Colonic mucosa (tissue), 4 donors: ENCODE results near the gene SMAP2. TPM values are rescaled to one million over a fixed set of nuclear protein-coding genes. Genes with fewer than 3 reads are reported as not detected.

Experiments used
- DNase-seq: peaks from one replicate; pipeline ENCODE4 v3.0.0-alpha.2; 2020
- H3K27ac ChIP-seq: fragments of 200-600 bp; one replicate; pipeline ENCODE4 v1.8.0; 2021
- H3K27me3 ChIP-seq: fragments of 200-600 bp; one replicate; pipeline ENCODE4 v1.8.0; 2021
- H3K36me3 ChIP-seq: fragments of 200-600 bp; one replicate; pipeline ENCODE4 v1.8.0; 2021
- H3K4me1 ChIP-seq: fragments of 200-600 bp; one replicate; pipeline ENCODE4 v1.8.0; 2021; ENCODE audit warnings: mild to moderate bottlenecking
- H3K4me3 ChIP-seq: fragments of 200-600 bp; one replicate; pipeline ENCODE4 v1.8.0; 2021
- H3K9ac ChIP-seq, 2 donors: one replicate each; pipeline ENCODE4 v1.7.0; 2013; ENCODE audit warnings: control low read depth in 2 of 2, low read depth in 2 of 2, low read length in 2 of 2
- H3K9me3 ChIP-seq: fragments of 200-600 bp; one replicate; pipeline ENCODE4 v1.8.0; 2021
- intact Hi-C: fragments of 100-400 bp; cut with DNase I; formaldehyde crosslinking; loops from one replicate; pipeline ENCODE4 v1.14.1; 2022
- total RNA-seq, 2 donors: library from RNA; stranded (reverse); fragmentation: NEBNext Ultra II Directional in 1 of 2; extraction: Animal tissue kit (Norgen Biotek cat#: 25700) in 1 of 2; gene quantifications; one replicate each; pipeline ENCODE4 v1.2.1, GENCODE V29; 2021
- TF ChIP-seq, protein P1 (sequence below): fragments of 200-600 bp; IDR thresholded peaks from one replicate; pipeline ENCODE4 v1.8.0; 2022; ENCODE audit warnings: antibody characterized with exemption, mild to moderate bottlenecking
- donor health status: healthy.
- donor health status: DM: no; HTN: no; CAD: no.
- donor health status: DM: no; HTN: no; CAD: no.

The SMAP2 gene
- total RNA-seq, 2 donors from 2014 or later: 25.9 to 31.5 TPM

GRCh38 chr1:40454873-40455272 is 81.3 kb downstream of the SMAP2 start:
- Histone ChIP-seq H3K9me3 (peaks cover 7% of the 10 kb centered on the region), H3K9ac (no peak overlapping the region), H3K27me3 (no peaks in the 10 kb centered on the region), H3K27ac (no peak overlapping the region), H3K36me3 (no peaks in the 10 kb centered on the region), H3K4me3 (no peak overlapping the region), H3K4me1 (no peaks in the 10 kb centered on the region)
- intact Hi-C loops: no loop called here
- no peak for DNase-seq
- TF ChIP-seq, protein P1, sequence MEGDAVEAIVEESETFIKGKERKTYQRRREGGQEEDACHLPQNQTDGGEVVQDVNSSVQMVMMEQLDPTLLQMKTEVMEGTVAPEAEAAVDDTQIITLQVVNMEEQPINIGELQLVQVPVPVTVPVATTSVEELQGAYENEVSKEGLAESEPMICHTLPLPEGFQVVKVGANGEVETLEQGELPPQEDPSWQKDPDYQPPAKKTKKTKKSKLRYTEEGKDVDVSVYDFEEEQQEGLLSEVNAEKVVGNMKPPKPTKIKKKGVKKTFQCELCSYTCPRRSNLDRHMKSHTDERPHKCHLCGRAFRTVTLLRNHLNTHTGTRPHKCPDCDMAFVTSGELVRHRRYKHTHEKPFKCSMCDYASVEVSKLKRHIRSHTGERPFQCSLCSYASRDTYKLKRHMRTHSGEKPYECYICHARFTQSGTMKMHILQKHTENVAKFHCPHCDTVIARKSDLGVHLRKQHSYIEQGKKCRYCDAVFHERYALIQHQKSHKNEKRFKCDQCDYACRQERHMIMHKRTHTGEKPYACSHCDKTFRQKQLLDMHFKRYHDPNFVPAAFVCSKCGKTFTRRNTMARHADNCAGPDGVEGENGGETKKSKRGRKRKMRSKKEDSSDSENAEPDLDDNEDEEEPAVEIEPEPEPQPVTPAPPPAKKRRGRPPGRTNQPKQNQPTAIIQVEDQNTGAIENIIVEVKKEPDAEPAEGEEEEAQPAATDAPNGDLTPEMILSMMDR: no peak

- H3K9me3 ChIP-seq: peaks cover 7% of the 10 kb centered on the region
- no peaks in the 10 kb centered on the region for H3K36me3 ChIP-seq
- no peaks in the 10 kb centered on the region for H3K4me1 ChIP-seq
- TF ChIP-seq, protein P1: no peak
- DNase-seq: no peak
- intact Hi-C loops: no loop called here
- H3K27ac ChIP-seq: no peak overlapping the region
- H3K27me3 ChIP-seq: no peaks in the 10 kb centered on the region
- H3K4me3 ChIP-seq: no peak overlapping the region
- no peak overlapping the region for H3K9ac ChIP-seq
These were observed 89.5 kb downstream of the SMAP2 start for GRCh38 chr1:40462956-40463590.

DNA sequence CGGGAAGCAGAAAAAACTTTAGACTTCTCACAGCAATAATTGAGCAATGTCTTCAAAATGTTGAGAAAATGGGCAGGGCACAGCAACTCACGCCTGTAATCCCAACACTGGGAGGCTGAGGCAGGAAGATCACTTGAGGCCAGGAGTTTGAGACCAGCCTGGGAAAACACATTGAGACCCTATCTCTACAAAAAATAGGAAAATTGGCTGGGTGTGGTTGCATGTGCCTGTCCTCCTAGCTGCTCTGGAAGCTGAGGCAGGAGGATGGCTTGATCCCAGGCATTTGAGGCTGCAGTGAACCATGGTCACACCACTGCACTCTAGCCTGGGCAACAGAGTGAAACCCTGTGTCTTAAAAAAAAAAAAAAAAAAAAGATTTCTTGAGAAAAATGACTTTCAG is 95.8 kb downstream of the SMAP2 start:
- intact Hi-C loops: no loop called here
- Histone ChIP-seq H3K9me3 (no peaks in the 10 kb centered on the region), H3K36me3 (no peaks in the 10 kb centered on the region), H3K27me3 (no peaks in the 10 kb centered on the region), H3K9ac (no peak overlapping the region), H3K4me1 (no peaks in the 10 kb centered on the region), H3K27ac (no peak overlapping the region), H3K4me3 (no peak overlapping the region)
- DNase-seq: no peak
- TF ChIP-seq, protein P1: no peak

Other genes starting within 250 kb of the SMAP2 start
- 10 to 100 TPM; 11.5 to 21.0 TPM for gene RLF, start 212.3 kb upstream of the SMAP2 start, total RNA-seq
- gene TMCO2, start 125.8 kb upstream of the SMAP2 start, total RNA-seq: not detected
- gene ZMPSTE24, start 115.5 kb upstream of the SMAP2 start, total RNA-seq: 10 to 100 TPM; 49.7 to 62.8 TPM
- gene COL9A2, start 56.4 kb upstream of the SMAP2 start, total RNA-seq: 1 to 10 TPM; 4.0 to 6.5 TPM
- gene ZFP69B, start 76.7 kb downstream of the SMAP2 start, total RNA-seq: 1 to 10 TPM; 1.4 to 1.9 TPM
- 1 to 10 TPM; 2.1 to 2.7 TPM for gene ZFP69, start 103.6 kb downstream of the SMAP2 start, total RNA-seq
- gene EXO5, start 135.0 kb downstream of the SMAP2 start, total RNA-seq: 1 to 10 TPM; 5.5 to 8.7 TPM
- 1 to 10 TPM; 4.6 to 4.9 TPM for gene ZNF684, start 157.9 kb downstream of the SMAP2 start, total RNA-seq